GM18502 (cell line): ENCODE measurements around the gene RAB11FIP4.

Experiments used
- ATAC-seq: cut with Tn5 transposase; IDR thresholded peaks from one replicate; pipeline ENCODE4 v1.9.1; 2021; ENCODE audit warnings: mild to moderate bottlenecking; ENCODE audit not compliant: unreplicated experiment, poor library complexity

RAB11FIP4 gene

DNA sequence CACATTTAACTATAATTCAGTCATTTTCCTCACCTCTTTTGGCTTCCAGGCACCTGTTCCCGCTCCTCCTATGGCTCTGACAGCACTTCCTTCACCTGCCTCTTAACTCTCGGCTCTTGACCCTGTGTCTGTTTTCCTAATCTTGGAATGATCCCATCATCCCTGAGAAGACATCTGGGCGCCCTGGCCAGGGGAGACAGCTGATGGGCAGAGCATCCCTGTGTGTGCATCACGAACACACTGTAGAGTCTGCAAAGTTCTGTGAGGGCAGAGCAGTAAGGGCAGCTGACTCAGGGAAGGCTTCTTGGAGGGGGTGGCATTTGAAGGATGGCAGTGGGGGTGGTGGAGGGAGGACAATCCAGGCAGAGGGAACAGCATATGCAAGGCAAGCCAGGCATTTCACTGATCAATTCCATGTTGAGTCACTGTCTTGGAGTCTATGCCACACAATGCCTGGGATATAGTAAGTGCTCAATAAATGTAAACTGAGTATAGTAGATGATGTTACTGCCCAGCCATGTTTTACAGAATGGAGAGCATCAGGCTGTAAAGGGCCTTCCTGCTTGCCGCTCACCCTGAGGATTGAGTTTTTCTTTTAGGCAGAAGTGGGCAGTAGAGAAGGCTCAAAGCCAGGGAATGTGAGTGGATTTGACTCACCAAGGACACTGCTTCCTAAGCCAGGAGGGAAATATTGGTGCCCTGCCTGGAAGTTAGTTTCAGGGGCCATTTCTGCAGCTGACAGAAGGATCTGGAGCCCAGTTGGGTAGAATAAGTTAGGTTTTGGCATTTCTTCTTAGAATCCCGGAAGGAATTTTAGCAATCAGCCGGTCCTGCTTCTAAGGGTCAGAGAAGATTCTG is 5.8 kb upstream of the RAB11FIP4 start:
- ATAC-seq: no peak

DNA sequence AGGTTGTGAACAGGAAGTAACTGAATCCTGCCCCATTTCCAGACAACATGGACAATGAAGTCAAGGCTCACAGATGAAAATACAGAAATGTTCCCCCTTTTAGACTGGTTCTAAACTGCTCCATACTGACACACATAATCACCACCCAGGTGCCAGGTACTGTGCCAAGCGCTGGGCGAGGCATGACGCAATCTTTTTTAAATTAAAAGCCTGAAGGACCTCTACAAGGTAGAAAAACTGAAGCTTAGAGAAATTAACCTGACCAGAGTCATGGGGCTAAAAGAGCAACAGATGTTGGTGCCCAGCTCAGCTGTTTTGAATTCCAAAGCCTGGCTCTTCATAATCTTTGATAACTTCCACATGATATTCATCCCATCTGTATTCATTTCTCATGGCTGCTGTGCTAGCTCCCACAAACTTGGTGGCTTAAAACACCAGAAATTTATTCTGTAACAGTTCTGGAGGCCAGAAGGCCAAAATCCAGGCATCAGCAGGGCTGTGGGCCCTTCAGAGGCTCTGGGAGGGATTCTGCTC is 4.9 kb upstream of the RAB11FIP4 start:
- ATAC-seq: no peak

DNA sequence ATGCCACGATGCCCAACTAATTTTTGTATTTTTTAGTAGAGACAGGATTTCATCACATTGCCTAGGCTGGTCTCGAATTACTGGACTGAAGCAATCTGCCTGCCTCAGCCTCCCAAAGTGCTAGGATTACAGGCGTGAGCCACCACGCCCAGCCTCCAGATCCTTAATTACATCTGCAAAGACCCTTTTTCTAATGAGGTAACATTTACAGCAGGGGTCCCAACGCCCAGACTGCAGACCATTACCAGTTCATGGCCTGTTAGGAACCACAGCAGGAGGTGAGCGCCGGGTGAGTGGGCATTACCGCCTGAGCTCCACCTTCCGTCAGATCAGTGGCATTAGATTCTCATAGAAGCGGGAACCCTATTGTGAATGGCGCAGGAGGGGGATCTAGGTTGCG is 4.0 kb upstream of the RAB11FIP4 start:
- ATAC-seq: no peak

DNA sequence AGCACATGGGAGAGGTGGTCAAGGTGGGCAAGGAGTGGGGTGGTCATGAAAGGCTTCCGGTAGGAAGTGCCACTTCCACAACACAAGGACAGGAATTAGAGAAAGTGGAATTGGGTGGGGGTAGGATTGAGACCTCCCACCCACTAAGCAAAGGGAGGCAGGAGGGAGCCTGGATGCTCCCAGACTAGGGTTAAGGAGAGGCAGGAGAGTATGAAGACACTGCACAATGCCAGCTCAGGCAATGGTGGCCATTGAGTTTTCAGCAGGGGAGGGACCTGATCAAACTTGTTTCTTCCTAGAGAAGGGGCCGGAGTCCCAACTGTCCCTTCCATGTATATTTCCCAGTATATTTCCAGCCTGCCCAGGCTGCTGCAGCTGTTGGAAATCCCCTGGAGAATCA is 3.1 kb upstream of the RAB11FIP4 start:
- no peak for ATAC-seq

DNA sequence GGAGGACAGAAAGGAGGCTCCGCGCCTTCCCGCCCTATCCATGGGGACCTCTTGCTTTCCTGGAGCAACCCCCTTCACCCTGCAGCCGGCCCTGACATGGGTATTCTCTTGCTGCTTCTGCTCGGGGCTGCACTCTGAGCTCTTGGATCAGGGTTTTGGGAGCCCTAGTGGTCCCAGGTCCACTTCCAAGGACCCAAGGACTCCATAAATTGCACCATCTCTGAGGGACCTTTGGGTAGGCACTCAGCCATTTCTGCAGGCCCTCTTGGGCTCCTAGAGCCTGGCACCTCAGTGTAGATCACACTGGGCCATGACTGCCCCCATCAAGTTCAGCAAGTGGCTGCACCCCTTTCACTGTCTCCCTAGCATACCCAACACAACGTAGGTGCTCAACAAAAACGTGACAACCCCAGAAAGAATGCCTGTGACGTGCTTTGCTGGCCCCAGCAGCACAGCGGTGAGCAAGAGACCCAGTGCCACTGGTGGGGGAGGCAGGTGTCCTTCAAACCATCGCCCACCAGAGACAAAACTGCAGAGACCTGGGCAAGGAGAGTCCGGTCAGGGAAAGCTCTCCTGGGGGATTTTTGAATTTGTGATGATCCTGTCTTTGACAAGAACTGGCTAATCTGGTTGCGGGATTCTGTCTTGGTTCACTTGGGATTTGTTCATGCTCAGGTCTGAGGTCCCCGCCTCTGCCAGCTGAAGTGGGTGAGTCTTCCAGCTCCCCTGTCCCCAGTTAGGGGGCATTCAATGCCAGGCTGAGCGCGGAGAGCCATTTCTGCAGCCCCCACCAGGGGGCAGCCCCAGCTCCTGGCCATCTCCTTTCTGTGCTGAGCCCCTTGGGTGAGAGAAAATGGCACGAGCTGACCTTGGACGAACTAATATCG is 2.5 kb upstream of the RAB11FIP4 start:
- no peak for ATAC-seq

DNA sequence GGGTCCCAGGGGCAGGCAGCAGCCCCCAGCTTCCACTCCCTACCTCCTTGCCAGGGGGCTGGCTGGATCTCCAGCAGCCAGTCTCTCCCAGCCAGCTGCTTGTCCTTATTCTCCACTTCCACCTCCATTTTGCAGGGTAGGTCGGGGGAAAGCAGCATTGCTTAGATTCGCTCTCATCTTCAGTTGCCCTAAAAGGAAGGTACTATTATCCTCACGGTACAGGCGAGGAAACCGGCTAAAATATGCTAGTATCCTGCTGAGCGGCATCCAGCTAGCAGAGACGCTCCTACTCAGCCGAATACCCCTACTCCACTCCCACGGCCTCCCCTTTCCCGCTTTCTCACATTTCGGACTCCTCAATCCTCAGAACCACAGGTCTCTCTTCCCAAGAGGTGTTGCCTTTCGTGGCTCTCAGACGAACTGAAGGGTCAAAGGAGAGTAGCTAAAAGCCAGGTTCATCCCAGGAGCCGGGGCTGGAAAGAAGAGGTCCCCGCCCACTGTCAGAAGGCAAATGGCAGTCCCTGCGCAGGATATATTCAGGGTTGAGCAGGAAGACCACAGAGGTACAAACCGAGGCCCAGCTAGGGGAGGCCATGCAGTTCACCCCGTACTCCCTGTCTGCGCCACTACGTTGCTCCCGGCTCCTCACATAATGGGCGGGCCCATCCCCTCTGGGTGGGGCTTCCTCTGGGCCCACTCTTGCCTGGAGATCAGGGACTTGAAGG is 1.7 kb upstream of the RAB11FIP4 start:
- no peak for ATAC-seq

DNA sequence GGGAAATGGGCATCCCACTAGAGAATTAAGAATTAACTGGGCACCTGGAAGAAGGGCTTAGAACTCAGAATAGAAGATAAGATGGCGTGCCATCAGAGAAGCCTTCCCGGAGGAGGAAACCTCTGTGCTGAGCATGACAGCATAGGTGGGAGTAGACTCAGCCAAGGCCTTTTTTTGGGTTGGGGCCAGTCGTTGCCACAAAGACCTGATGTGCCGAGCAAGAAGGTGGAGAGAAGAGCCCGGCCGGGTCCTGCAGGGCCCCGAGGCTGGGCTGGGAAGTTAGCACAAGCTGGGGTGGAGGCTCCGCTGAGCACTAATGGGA is 1.1 kb upstream of the RAB11FIP4 start:
- ATAC-seq: no peak

DNA sequence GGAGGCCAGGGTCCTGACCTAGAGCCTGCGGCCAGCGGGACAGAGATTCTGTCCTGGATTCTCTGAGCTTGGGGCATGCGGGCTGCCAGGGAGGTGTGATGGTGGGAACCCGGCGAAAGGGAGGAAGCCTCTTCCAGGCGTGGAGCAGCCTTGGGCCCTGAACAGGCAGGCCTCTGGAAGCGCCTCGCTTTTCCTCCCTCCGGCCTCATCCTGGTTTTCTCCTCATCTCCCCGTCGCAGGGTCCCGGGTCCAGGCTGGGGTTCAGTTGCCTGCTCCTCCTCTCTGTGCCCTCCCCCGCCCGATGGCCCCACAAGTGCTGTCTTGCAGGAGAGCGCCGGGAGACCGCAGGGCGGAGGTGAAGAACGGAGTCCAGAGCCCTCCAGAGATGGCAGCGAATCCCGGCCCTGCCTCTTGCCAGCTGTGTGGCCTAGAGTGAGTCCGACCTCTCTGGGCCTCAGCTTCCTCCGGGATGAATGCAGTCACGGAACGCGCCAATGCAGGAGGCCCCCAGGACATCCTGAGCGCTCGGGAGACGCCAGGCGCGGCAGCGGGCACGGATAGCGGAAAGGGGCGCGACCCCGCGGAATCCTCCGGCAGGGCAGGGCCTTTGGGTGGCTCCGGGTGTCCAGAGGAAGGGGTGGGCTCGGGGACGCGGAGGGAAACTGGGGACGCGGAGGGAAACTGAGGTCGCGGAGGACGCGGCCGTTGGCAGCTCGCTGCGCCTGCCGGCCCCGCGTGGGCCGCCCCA is 553 bp upstream of the RAB11FIP4 start:
- ATAC-seq: no peak

DNA sequence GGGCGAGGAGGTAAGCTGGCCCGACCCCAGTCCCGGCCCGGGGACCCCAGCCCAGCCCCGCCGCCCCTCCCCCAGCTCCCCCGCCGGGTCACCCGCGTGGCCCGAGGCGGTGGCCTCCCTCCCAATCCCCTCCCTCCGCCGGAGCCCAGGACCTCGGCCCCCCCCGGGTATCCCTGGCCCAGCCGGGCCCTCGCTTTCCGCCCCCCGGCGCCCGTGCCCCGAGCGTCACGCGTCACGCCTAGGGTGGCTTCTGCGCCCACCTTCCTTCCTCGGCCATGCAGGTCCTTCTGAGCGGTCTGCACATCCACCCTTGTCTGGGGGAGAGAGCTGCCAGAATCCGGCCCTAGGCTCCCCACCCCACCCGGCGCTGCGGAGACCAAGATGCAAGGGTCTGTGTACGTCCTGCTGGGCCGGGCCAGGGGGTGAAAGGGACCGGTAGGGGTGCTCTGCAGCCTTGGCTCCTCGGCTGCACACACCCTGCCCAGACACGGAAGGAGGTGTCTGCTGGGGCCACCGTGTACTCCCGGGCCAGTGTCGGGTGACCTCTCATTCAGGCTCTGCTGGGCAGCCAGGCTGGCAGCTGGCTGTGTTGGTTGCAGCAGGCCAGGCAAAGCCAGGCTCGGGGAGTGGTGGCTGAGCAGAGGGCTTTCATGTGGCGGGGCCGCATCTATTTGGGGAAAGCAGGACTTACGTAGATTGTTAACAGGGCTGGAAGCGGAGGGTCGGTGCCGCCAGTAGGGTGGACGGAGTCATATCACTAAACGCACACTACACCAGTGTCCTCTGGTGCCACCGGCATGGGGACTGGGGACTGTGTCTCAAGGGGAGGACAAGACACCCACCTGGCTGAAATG is 754 bp downstream of the RAB11FIP4 start:
- no peak for ATAC-seq

DNA sequence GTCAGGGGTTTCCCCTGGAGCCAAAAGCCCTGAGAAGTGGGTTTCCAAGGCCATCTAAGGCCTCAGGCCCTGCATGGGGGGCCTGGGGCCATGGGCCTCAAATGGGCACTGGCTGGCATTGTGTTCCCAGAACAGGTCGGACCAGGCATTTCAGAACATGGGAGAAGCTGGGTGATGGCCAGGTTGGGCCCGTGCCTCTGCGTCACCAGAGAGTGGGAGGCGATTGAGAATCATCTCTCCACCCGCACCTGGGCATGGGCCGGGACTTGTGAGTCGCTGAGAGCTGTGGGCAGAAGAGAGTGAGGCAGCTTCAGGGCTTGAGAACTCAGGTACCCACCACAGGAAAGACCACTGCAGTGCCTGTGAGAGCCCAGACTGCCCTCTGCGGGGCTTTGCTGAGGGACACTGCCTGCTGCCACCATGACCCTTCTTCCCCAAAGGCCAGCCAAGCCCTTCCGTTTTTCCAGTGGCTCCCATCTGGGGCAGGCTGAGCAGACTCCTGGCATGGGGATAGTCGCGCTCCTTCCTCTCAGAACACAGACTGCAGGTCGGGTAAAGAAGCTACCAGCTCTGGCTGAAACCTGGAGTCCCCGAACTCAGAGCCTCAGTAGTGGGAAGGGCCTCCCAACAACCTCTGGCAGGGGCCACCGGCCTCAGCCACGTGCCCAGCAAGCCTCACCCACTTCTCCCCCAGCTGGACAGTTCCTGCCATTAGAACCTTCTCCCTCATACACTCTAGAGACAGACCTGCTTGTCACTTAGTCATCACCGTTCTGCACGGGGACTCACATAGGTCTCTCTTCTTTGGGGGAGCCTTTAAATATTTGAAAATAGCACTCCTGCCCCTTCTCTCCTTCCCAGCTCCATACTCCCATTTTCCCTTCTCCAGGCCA is 1.6 kb downstream of the RAB11FIP4 start:
- no peak for ATAC-seq

DNA sequence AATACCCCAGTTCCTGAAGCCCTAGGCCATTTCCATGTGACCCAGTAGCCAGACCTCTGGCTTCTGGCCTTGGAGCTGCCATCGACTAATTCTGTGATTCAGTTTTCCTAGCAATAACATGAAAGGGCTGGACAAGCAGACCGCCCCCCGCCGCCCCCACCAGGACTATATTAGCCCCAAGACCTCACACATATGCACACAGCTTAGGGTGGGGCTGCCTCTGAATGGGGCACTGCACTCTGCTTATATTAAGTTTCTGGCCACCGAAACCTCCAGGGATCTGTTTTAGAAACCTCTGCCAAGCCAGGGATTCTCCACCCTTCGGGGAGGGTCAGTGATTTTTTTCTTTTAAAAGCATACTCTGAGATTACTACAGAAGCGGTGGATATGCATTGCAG is 2.3 kb downstream of the RAB11FIP4 start:
- ATAC-seq: no peak

DNA sequence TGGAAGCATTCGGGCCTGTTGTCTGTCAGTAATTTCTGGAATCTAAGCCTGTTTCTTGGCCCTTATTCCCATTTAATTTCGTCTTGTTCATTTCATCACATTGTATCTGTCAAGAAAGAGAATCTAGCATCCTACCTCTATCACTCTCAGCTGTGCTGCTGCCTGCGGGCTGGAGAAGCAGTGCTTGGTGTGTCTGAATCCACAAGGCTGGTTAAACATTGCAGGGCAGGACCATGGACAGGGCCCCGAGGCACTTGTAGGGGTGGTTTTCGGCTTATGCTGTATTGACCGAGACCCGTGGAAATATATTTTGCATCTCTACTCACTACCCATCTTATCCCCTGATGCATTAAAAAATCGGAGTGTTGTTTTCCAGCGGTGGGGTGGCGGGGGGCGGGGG is 3.1 kb downstream of the RAB11FIP4 start:
- no peak for ATAC-seq

DNA sequence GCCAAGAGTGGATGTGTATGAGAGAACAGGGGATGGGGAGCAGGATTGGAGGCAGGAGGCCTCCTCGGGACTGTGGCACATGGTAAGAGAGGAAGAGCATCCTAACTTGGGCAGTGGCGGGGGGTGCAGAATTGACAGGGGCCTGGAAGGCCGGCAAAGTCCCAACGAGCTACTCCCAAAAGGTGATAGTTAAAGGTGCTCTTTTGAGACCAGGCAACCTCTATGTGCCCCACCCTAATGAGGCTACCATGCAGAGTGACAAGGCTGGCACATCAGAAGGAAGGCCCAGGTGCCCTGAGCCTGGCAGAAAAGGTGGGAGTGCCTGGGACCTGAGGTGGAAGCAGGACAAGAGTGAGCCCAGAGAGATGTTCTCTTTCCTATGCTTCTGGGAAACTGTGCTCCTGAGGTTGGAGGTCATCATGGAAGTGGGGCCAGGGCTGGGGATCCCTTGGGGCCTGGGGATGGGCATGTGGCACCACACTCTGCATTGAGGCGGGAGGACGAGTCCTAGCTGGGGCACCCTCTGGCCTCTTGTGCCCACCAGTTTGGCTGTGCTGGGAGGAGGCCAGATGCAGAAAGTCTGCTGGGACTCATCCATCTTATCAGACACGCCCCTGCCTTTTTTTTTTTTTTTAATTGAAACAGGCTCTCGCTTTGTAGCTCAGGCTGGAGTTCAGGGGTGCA is 5.9 kb downstream of the RAB11FIP4 start:
- no peak for ATAC-seq

DNA sequence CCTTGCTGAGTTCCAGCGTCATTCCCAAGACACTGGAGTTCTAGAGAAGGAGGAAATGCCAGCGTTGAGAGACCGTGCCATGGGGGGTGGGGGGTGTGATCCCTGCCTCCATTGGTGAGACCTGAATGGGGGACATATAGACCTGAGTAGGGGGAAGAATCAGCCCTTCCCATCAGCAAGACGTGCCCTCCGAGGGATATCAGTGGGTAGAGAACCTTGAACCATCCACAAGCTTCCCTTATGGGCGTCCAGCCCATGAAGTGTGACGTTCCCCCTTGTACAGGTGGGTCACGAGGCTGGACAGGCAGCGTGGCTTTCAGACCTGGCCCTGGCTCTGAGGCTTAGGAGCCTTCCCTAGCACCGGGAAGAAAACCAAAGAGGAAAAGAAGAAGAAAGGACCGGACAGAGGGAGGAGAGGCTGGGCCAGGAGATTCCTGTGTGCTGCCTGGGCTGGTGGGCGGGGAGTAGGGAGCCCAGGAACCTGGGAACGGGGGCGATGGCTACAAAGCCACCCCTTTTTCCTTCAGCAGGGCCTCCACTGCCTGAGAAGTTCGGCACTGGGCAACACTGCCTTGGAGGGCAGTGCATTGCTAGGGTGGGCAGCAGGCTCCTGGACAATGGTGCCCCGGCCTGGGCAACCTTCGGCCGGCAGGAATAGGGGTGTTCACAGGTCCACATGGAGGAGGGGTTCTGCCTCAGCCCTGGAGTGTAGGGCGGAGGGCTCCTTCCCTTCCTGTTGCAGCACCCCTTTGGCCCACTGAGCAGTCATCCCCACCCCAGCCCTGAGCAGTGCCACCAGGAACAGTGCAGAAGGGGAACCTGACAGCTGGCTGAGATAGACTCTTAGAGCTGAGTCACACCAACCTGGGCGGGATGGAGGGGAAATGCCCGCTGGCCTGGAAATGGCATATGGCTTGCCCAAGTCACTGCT is 7.2 kb downstream of the RAB11FIP4 start:
- ATAC-seq: no peak

DNA sequence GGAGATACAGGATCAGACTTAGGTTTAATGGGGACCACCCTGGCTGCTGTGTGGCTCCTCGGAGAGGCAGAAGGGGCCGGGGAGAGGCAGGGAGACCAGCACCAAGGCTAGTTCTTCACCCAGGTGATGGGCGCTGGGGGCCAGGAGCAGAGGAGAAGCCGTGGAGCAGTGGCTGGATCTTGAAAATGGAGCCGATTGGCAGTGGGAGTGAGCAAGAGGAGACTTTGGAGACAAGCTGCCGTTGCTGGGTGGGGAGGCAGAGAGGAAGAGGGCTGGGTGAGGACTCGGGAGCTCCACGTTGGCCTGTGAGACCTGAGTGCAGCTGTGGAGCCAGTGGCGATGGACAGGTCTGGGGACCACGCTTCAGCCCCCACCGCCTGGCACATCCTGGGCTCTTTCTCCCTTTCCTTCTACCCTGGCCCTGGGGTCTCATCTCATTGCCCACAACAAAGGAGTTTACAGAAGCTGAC is 9.0 kb downstream of the RAB11FIP4 start:
- ATAC-seq: no peak

DNA sequence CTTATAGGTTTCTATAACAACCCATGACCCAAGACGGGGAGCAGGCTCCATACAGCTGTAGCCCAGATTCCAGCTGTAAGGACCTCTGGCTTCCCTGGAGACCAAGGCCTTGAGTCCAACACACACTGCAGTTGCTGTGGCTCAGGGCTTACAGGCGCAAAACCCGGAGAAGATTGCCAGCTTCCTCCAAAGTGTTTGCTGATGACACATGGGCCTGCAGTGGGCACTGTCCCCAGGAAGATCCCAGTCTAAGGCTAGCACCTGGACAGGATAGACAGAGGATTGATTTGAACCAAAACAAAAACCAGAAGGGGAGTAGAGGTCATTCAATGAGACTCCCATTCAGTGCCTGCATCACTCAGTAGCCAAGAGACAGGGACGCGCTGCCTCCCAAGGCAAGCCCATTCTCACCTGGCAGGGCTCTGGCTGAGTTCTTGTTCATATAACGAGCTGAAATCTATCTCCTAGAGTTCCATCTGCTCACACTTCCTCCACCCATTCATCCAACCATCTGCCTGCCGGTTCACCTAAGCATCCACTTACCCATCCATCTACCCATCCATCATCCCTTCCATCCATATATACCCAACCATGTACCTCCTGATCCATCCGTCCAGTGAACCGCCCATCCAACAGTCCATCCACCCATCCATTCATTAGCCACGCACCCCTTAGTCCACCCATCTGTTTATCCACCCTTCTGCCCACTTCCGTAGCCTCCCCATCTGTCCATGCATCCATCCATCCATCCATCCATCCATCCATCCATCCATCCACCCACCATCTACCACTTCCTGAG is 10.2 kb downstream of the RAB11FIP4 start:
- no peak for ATAC-seq
